GM18508 (cell line): ENCODE results near the gene FAM193A.
"Not testable (repeated sequence)": the region's sequence is repeated elsewhere in the genome, so short reads cannot be mapped to it uniquely, and the experiment has no call there.

Experiments
- ATAC-seq: cut with Tn5 transposase; IDR thresholded peaks from one replicate; pipeline ENCODE4 v1.9.1; 2021; ENCODE audit warnings: moderate number of reproducible peaks; ENCODE audit not compliant: insufficient read depth, unreplicated experiment

Gene FAM193A

GRCh38 chr4:2606960-2607506 is 70.6 kb downstream of the FAM193A start:
- no peak for ATAC-seq

DNA sequence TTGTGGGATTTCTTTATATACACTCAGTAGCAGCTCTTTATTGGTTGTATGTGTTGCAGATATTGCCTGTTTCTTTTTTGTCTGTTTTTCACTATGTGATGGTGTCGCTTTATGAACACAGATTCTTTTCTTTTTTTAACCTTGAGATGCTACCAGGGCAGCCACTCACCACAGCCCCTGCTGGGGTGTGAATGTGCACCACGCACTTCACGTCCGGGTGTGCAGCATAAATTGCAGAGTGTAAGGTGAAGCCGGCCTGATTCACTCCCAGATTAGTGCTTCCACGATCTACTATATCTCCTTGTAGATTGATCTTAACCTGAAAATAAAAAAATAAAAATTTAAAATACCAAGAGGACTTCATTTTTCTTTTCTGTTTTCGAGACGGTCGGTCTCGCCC is 71.4 kb downstream of the FAM193A start:
- ATAC-seq: no peak

- no peak for ATAC-seq
Observed at GRCh38 chr4:2608291-2608690, 71.8 kb downstream of the FAM193A start.

DNA sequence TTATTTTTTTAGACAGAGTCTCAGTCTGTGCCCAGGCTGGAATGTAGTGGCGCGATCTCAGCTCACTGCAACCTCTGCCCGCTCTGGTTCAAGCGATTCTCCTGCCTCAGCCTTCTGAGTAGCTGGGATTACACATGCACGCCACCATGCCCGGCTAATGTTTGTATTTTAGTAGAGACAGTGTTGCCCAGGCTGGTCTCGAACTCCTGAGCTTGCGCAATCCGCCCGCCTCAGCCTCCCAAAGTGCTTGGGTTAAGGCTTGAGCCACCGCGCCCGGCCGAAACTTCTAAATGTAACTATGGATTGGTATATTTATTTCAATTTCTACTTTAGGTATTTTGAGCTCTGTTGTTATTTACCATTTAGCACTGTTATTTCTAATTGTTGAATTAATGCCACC is 79.4 kb downstream of the FAM193A start:
- ATAC-seq: no peak

GRCh38 chr4:2617955-2618354 is 81.5 kb downstream of the FAM193A start:
- no peak for ATAC-seq

DNA sequence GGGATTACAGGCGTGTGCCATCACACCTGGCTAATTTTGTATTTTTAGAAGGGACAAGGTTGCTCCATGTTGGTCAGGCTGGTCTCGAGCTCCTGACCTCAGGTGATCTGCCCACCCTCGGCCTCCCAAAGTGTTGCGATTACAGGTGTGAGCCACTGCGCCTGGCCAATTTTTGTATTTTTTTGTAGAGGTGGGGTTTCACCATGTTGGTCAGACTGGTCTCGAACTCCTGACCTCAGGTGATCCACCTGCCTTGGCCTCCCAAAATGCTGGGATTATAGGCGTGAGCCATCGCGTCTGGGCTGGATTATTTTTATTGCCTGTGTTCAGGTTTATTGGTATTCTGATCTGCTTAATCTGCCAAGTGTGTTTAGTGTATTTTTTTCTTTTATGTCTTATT is 82.3 kb downstream of the FAM193A start:
- not testable (repeated sequence) for ATAC-seq

- no peak for ATAC-seq
Observed at GRCh38 chr4:2619459-2619858, 83.0 kb downstream of the FAM193A start.

- no peak for ATAC-seq
Observed at GRCh38 chr4:2621419-2621818, 85.0 kb downstream of the FAM193A start.

GRCh38 chr4:2623442-2623841 is 87.0 kb downstream of the FAM193A start:
- no peak for ATAC-seq

- ATAC-seq: no peak
Observed at GRCh38 chr4:2624782-2625530, 88.5 kb downstream of the FAM193A start.

DNA sequence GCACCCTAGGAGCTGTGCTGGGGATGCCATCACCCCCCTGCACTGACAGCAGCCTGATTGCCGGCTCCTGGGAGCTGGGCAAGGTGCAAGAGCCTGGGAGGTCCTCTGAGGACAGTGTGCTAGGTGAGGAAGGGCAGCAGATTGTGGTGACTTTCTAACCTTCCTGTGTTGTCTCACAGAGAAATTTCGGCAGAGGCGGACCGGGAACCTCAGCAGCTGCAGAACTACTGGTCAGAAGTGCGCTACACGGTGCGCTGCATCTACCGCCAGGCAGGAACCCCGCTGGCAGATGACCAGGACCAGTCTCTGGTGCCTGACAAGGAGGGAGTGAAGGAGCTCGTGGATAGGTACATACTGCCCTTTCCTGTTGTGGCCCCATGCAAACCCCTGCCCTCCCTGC is 89.8 kb downstream of the FAM193A start:
- no peak for ATAC-seq

DNA sequence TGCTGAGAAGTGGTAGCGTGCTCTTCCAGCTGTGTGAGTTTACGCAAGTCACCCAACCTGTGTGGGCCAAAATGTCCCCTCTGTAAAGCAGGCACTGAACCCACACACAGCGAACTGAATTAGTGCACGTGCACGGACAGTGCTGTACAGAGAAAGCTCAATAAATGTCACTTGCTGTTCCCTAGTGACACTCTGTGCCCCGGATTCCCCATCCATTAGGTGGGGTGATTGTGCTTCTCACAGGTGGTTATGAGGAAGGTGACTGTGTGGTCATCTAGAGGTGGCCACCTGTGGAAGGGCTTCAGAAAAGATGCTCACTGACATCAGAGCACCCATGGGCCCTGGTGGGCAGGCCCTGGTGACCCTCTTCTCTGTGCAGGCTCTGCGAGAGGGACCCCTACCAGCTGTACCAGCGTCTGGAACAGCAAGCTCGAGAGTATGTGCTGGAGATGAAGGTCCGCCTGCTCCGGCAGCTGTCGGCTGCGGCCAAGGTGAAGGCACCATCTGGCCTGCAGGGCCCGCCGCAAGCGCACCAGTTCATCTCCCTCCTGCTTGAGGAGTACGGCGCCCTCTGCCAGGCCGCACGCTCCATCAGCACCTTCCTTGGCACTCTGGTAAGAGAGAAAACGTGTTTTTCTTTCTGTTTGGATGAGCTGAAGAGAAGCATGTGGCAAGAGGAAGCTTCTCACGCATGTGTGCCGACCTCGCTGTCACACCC is 94.3 kb downstream of the FAM193A start:
- ATAC-seq: no peak

GRCh38 chr4:2634014-2634413 is 97.6 kb downstream of the FAM193A start:
- ATAC-seq: no peak

GRCh38 chr4:2636331-2636730 is 99.9 kb downstream of the FAM193A start:
- ATAC-seq: no peak

- not testable (repeated sequence) for ATAC-seq
Observed at GRCh38 chr4:2636994-2637393, 100.5 kb downstream of the FAM193A start.

DNA sequence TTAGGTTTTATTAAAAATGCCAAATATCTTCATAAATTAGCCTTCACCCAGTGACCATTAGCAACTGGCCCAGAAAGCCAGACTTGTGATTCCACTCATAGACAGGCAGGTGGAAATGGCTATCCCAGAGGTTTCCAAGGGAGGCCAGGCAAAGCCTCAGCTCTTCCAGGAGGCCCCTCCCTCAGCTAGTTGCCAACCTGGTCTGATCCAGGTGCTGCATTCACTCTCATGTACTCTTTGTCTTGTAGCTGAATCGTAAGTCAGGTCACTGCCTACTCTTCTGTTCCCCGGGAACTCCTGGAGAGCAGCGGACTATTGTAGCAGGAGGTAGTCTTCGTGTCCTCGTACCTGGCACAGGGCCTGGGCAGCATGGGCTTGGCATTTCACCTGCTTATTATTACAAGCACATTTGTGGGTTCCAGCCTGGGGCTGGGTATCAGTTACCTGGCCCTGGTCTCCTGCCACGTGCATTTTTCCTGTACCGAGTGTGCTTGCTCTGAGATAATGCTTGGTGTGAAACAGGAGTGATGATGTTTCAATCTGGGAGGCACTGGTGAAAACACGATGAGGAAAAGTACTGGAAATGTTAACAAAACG is 101.6 kb downstream of the FAM193A start:
- no peak for ATAC-seq

- ATAC-seq: no peak
Observed at GRCh38 chr4:2638730-2639129, 102.3 kb downstream of the FAM193A start.

GRCh38 chr4:2642968-2643367 is 106.5 kb downstream of the FAM193A start:
- no peak for ATAC-seq

DNA sequence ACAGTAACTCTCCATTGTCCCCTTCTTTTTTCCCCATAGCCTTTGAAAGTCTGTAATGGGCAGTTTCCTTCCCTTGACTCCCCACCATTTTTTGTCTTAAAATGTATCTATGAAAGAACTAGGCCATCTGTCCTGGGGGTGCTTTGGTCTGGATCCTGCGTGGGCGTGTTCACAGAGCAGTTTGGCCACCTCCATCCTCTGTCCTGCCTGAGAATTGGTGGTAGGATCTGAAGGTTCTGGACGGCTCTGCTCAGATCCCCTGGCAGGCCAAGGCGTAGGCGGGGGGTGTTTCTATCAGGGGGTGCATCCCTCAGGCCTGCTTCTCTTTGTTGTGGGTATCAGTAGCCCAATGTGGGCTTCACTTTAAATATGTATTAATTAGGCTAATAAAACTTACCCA is 107.1 kb downstream of the FAM193A start:
- ATAC-seq: no peak

GRCh38 chr4:2646396-2647149 is 110.1 kb downstream of the FAM193A start:
- ATAC-seq: no peak
